Measurements from ENCODE around the gene NPIPB13. TPM values are rescaled to one million over a fixed set of nuclear protein-coding genes. Genes with fewer than 3 reads are reported as not detected.

The NPIPB13 gene
- total and polyA plus RNA-seq, 2 donors (not counting 3 experiments of a cell fraction or from before 2014, with no cell fraction given): 7.8 to 23.5 TPM

Small RNA genes lying within 50 kb of the gene (small RNA-seq; reads per million reads assigned to genes)
- not detected for gene AC106782.4 (ENCODE audit: insufficient read depth, insufficient read length, low read depth, low replicate concordance)

Other genes starting within 250 kb of the NPIPB13 start
- gene DOC2A, start 237.5 kb downstream of the NPIPB13 start, total RNA-seq: 0.58 and 0.60 TPM in 2 replicates
- gene DOC2A, start 237.5 kb downstream of the NPIPB13 start, polyA plus RNA-seq: 0.63 and 1.1 TPM in 2 replicates
- not detected in 2 replicates for gene C16orf92, start 225.3 kb downstream of the NPIPB13 start, total RNA-seq
- not detected in 2 replicates for gene C16orf92, start 225.3 kb downstream of the NPIPB13 start, polyA plus RNA-seq
- gene TLCD3B, start 217.2 kb downstream of the NPIPB13 start, total RNA-seq: 0.86 and 0.99 TPM in 2 replicates
- gene TLCD3B, start 217.2 kb downstream of the NPIPB13 start, polyA plus RNA-seq: 0.37 and 0.59 TPM in 2 replicates
- 1,029 and 1,114 TPM in 2 replicates for gene ALDOA, start 182.7 kb downstream of the NPIPB13 start, total RNA-seq
- gene ALDOA, start 182.7 kb downstream of the NPIPB13 start, polyA plus RNA-seq: 871 and 972 TPM in 2 replicates
- 159 and 167 TPM in 2 replicates for gene PPP4C, start 172.5 kb downstream of the NPIPB13 start, total RNA-seq
- 327 and 378 TPM in 2 replicates for gene PPP4C, start 172.5 kb downstream of the NPIPB13 start, polyA plus RNA-seq
- gene TBX6, start 156.6 kb downstream of the NPIPB13 start, total RNA-seq: 0.42 and 0.60 TPM in 2 replicates
- gene TBX6, start 156.6 kb downstream of the NPIPB13 start, polyA plus RNA-seq: 0.30 and 0.40 TPM in 2 replicates
- gene YPEL3, start 152.3 kb downstream of the NPIPB13 start, total RNA-seq: 46.1 and 47.6 TPM in 2 replicates
- gene YPEL3, start 152.3 kb downstream of the NPIPB13 start, polyA plus RNA-seq: 78.0 and 89.7 TPM in 2 replicates
- gene GDPD3, start 134.9 kb downstream of the NPIPB13 start, total RNA-seq: 17.9 and 18.6 TPM in 2 replicates
- 7.8 and 8.0 TPM in 2 replicates for gene GDPD3, start 134.9 kb downstream of the NPIPB13 start, polyA plus RNA-seq
- 138 and 143 TPM in 2 replicates for gene MAPK3, start 125.3 kb downstream of the NPIPB13 start, total RNA-seq
- 294 and 337 TPM in 2 replicates for gene MAPK3, start 125.3 kb downstream of the NPIPB13 start, polyA plus RNA-seq
- 6.1 and 6.6 TPM in 2 replicates for gene CORO1A, start 64.9 kb downstream of the NPIPB13 start, total RNA-seq
- gene CORO1A, start 64.9 kb downstream of the NPIPB13 start, polyA plus RNA-seq: 4.7 and 6.4 TPM in 2 replicates
- gene BOLA2B, start 54.8 kb downstream of the NPIPB13 start, total RNA-seq: 161 and 173 TPM in 2 replicates
- gene BOLA2B, start 54.8 kb downstream of the NPIPB13 start, polyA plus RNA-seq: 310 and 354 TPM in 2 replicates
- gene SLX1A, start 54.6 kb downstream of the NPIPB13 start, total RNA-seq: 30.9 and 77.9 TPM in 2 replicates
- 28.9 and 29.8 TPM in 2 replicates for gene SLX1A, start 54.6 kb downstream of the NPIPB13 start, polyA plus RNA-seq
- gene SULT1A3, start 49.2 kb downstream of the NPIPB13 start, total RNA-seq: 12.2 and 18.1 TPM in 2 replicates
- 4.8 and 5.1 TPM in 2 replicates for gene SULT1A3, start 49.2 kb downstream of the NPIPB13 start, polyA plus RNA-seq
- 75.7 and 76.4 TPM in 2 replicates for gene CD2BP2, start 106.8 kb upstream of the NPIPB13 start, total RNA-seq
- 35.3 and 47.2 TPM in 2 replicates for gene CD2BP2, start 106.8 kb upstream of the NPIPB13 start, polyA plus RNA-seq
- 57.4 and 63.0 TPM in 2 replicates for gene TBC1D10B, start 122.0 kb upstream of the NPIPB13 start, total RNA-seq
- gene TBC1D10B, start 122.0 kb upstream of the NPIPB13 start, polyA plus RNA-seq: 37.0 and 37.1 TPM in 2 replicates
- 1.3 TPM in 1 of 2 replicates, not detected in the other for gene MYL11, start 126.3 kb upstream of the NPIPB13 start, total RNA-seq
- not detected in 2 replicates for gene MYL11, start 126.3 kb upstream of the NPIPB13 start, polyA plus RNA-seq
- 0.75 and 1.2 TPM in 2 replicates for gene SEPTIN1, start 134.1 kb upstream of the NPIPB13 start, total RNA-seq
- 0.06 and 0.07 TPM in 2 replicates for gene SEPTIN1, start 134.1 kb upstream of the NPIPB13 start, polyA plus RNA-seq
- 15.1 and 15.3 TPM in 2 replicates for gene ZNF48, start 146.9 kb upstream of the NPIPB13 start, total RNA-seq
- gene ZNF48, start 146.9 kb upstream of the NPIPB13 start, polyA plus RNA-seq: 16.1 TPM in 2 replicates
- 10.3 and 11.7 TPM in 2 replicates for gene ZNF771, start 159.1 kb upstream of the NPIPB13 start, total RNA-seq
- 16.8 and 28.8 TPM in 2 replicates for gene ZNF771, start 159.1 kb upstream of the NPIPB13 start, polyA plus RNA-seq
- gene DCTPP1, start 181.6 kb upstream of the NPIPB13 start, total RNA-seq: 65.2 and 68.0 TPM in 2 replicates
- 82.0 and 88.6 TPM in 2 replicates for gene DCTPP1, start 181.6 kb upstream of the NPIPB13 start, polyA plus RNA-seq
- gene SEPHS2, start 197.4 kb upstream of the NPIPB13 start, total RNA-seq: 32.0 and 32.8 TPM in 2 replicates
- 19.4 and 22.9 TPM in 2 replicates for gene SEPHS2, start 197.4 kb upstream of the NPIPB13 start, polyA plus RNA-seq
- gene ITGAL, start 224.3 kb upstream of the NPIPB13 start, total RNA-seq: not detected in 2 replicates
- not detected in 2 replicates for gene ITGAL, start 224.3 kb upstream of the NPIPB13 start, polyA plus RNA-seq

Data from endothelial cell of umbilical vein (primary cell).